Memory B cell (primary cell): ENCODE data around the gene SLC25A25.

ENCODE experiments used
- ATAC-seq: fragments of 150-1000 bp; cut with Tn5 transposase; 2 replicates; pipeline ENCODE4 v1.10.0; 2021; ENCODE audit warnings: low read depth, mild to moderate bottlenecking, moderate library complexity
- DNase-seq, 2 donors: peaks; one replicate each; pipeline ENCODE4 v3.0.0; 2022; ENCODE audit warnings: low spot score in 2 of 2
- H3K27ac Mint-ChIP-seq: one replicate; pipeline ENCODE4 v1.8.0; 2022; ENCODE audit warnings: mild to moderate bottlenecking, moderate library complexity, mixed read lengths
- H3K27me3 Mint-ChIP-seq: one replicate; pipeline ENCODE4 v1.8.0; 2022; ENCODE audit warnings: mixed read lengths
- H3K36me3 Mint-ChIP-seq: one replicate; pipeline ENCODE4 v1.8.0; 2022; ENCODE audit warnings: mild to moderate bottlenecking, mixed read lengths
- H3K4me1 Mint-ChIP-seq: one replicate; pipeline ENCODE4 v1.8.0; 2022; ENCODE audit warnings: mixed read lengths
- H3K4me3 Mint-ChIP-seq: one replicate; pipeline ENCODE4 v1.8.0; 2022; ENCODE audit warnings: mild to moderate bottlenecking, moderate library complexity, mixed read lengths
- H3K9me3 Mint-ChIP-seq: one replicate; pipeline ENCODE4 v1.8.0; 2022; ENCODE audit warnings: mixed read lengths

Gene SLC25A25

GRCh38 chr9:128113526-128114325 is 45.7 kb downstream of the SLC25A25 start:
- peaks cover 18% of the 10 kb centered on the region for H3K4me1 Mint-ChIP-seq
- H3K36me3 Mint-ChIP-seq: peaks cover 10% of the 10 kb centered on the region
- peak overlapping the region; percentile 91 for H3K27ac Mint-ChIP-seq
- no peaks in the 10 kb centered on the region for H3K27me3 Mint-ChIP-seq
- ATAC-seq: no peak
- no peak for DNase-seq
- no peaks in the 10 kb centered on the region for H3K9me3 Mint-ChIP-seq
- no peak overlapping the region for H3K4me3 Mint-ChIP-seq

- peaks cover 18% of the 10 kb centered on the region for H3K4me1 Mint-ChIP-seq
- ATAC-seq (no peak), DNase-seq (no peak)
- H3K27ac Mint-ChIP-seq: peak overlapping the region; percentile 91
- H3K9me3 Mint-ChIP-seq: no peaks in the 10 kb centered on the region
- no peaks in the 10 kb centered on the region for H3K27me3 Mint-ChIP-seq
- H3K36me3 Mint-ChIP-seq: peaks cover 9% of the 10 kb centered on the region
- no peak overlapping the region for H3K4me3 Mint-ChIP-seq
These were observed 46.5 kb downstream of the SLC25A25 start for GRCh38 chr9:128114326-128115186.

GRCh38 chr9:128115187-128116103 is 47.4 kb downstream of the SLC25A25 start:
- H3K4me3 Mint-ChIP-seq: peak overlapping the region; percentile 37
- no peaks in the 10 kb centered on the region for H3K27me3 Mint-ChIP-seq
- H3K36me3 Mint-ChIP-seq: peaks cover 6% of the 10 kb centered on the region
- peaks cover 18% of the 10 kb centered on the region for H3K4me1 Mint-ChIP-seq
- H3K9me3 Mint-ChIP-seq: no peaks in the 10 kb centered on the region
- peak; percentile 96 for ATAC-seq
- peak overlapping the region; percentile 91 for H3K27ac Mint-ChIP-seq
- peak; percentile 60 to 78 for DNase-seq

GRCh38 chr9:128116104-128117083 is 48.4 kb downstream of the SLC25A25 start:
- Mint-ChIP-seq H3K27ac (peak overlapping the region; percentile 91), H3K4me3 (peak overlapping the region; percentile 37), H3K4me1 (peaks cover 18% of the 10 kb centered on the region), H3K36me3 (peaks cover 6% of the 10 kb centered on the region), H3K9me3 (no peaks in the 10 kb centered on the region), H3K27me3 (no peaks in the 10 kb centered on the region)
- DNase-seq (no peak), ATAC-seq (no peak)

- DNase-seq (peak; percentile 98 to 100), ATAC-seq (peak; percentile 45)
- Mint-ChIP-seq H3K4me1 (peaks cover 18% of the 10 kb centered on the region), H3K9me3 (no peaks in the 10 kb centered on the region), H3K36me3 (peaks cover 9% of the 10 kb centered on the region), H3K4me3 (no peak overlapping the region), H3K27ac (peak overlapping the region; percentile 36), H3K27me3 (no peaks in the 10 kb centered on the region)
These were observed 49.8 kb downstream of the SLC25A25 start for GRCh38 chr9:128117613-128118471.

- DNase-seq (no peak), ATAC-seq (no peak)
- H3K4me3 Mint-ChIP-seq: no peak overlapping the region
- H3K4me1 Mint-ChIP-seq: peaks cover 15% of the 10 kb centered on the region
- peaks cover 7% of the 10 kb centered on the region for H3K36me3 Mint-ChIP-seq
- no peak overlapping the region for H3K27ac Mint-ChIP-seq
- H3K9me3 Mint-ChIP-seq: no peaks in the 10 kb centered on the region
- H3K27me3 Mint-ChIP-seq: no peaks in the 10 kb centered on the region
These were observed 50.4 kb downstream of the SLC25A25 start for GRCh38 chr9:128118472-128118857.

GRCh38 chr9:128118971-128119665 is 51.1 kb downstream of the SLC25A25 start:
- Mint-ChIP-seq H3K27me3 (no peaks in the 10 kb centered on the region), H3K4me1 (peaks cover 14% of the 10 kb centered on the region), H3K4me3 (no peak overlapping the region), H3K9me3 (no peaks in the 10 kb centered on the region), H3K36me3 (peaks cover 8% of the 10 kb centered on the region), H3K27ac (no peak overlapping the region)
- ATAC-seq (no peak), DNase-seq (no peak)

GRCh38 chr9:128120061-128120740 is 52.2 kb downstream of the SLC25A25 start:
- H3K27me3 Mint-ChIP-seq: no peaks in the 10 kb centered on the region
- H3K36me3 Mint-ChIP-seq: peaks cover 8% of the 10 kb centered on the region
- DNase-seq (no peak), ATAC-seq (no peak)
- H3K4me1 Mint-ChIP-seq: peaks cover 19% of the 10 kb centered on the region
- H3K4me3 Mint-ChIP-seq: no peak overlapping the region
- no peaks in the 10 kb centered on the region for H3K9me3 Mint-ChIP-seq
- no peak overlapping the region for H3K27ac Mint-ChIP-seq

- Mint-ChIP-seq H3K4me3 (no peak overlapping the region), H3K9me3 (no peaks in the 10 kb centered on the region), H3K27ac (no peak overlapping the region), H3K4me1 (peaks cover 21% of the 10 kb centered on the region), H3K36me3 (peaks cover 8% of the 10 kb centered on the region), H3K27me3 (no peaks in the 10 kb centered on the region)
- DNase-seq (no peak), ATAC-seq (no peak)
These were observed 52.9 kb downstream of the SLC25A25 start for GRCh38 chr9:128120741-128121465.

- ATAC-seq (no peak), DNase-seq (no peak)
- Mint-ChIP-seq H3K4me3 (no peak overlapping the region), H3K27ac (no peak overlapping the region), H3K27me3 (no peaks in the 10 kb centered on the region), H3K9me3 (no peaks in the 10 kb centered on the region), H3K36me3 (peaks cover 8% of the 10 kb centered on the region), H3K4me1 (peaks cover 22% of the 10 kb centered on the region)
These were observed 53.4 kb downstream of the SLC25A25 start for GRCh38 chr9:128121466-128121810.
